HG02938 (cell line): ENCODE measurements around the gene DIP2C.

ENCODE experiments used
- ATAC-seq: cut with Tn5 transposase; IDR thresholded peaks from one replicate; pipeline ENCODE4 v1.9.1; 2021; ENCODE audit warnings: mild to moderate bottlenecking, moderate library complexity; ENCODE audit not compliant: unreplicated experiment

Gene DIP2C

DNA sequence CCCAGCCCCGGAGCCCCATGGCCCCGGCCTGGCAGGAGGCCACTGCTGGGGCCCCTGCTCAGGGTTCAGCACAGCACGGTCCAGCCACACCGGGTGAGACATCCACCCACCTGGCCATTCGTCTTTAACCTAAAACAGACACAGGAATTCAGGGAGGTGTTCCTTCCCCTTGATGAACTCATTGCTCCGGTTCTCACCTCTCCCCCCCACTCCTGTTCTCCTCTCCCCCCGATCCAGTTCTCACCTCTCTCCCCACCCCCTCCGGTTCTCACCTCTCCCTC is 129.8 kb downstream of the DIP2C start:
- ATAC-seq = no peak

DNA sequence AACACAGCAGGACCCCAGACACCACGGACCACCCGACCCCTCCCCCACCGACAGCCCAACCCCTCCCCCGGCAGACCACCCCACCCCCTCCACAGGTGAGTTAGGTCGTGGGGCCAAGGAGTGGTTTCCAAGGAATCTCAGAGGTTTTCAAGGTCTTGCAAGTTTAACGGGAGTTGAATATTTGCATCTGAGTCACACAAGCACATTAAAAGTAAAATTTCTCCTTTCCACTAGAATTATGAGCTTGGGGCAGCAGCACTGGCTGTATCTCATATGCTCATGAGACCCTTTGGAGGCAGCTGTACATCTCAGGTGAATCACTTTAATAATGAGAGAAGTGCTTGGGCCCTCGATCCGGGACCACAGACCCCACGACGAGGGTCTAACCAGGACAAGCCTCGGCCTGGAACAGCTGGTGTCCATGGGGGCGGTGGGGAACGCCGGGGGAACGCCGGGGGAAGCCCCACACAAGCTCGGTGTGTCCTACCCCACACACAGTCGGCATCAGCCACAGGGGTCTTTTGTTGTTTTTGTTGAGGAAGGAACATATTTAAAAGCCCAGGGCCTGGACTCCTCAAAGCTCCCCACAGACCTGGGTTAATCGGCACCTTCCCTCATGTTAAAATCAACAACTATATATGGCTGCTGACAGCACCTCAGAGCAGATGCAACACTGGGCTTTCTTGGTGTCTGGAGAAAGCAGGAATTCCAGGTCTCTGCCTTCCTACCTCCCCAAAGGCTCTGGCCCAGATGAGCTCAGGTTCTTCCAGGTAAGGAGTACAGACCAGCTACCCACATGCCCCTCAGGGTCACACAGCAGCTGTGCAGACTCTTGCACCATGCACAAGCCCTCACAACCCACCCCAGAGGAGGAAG is 130.3 kb downstream of the DIP2C start:
- no peak for ATAC-seq

DNA sequence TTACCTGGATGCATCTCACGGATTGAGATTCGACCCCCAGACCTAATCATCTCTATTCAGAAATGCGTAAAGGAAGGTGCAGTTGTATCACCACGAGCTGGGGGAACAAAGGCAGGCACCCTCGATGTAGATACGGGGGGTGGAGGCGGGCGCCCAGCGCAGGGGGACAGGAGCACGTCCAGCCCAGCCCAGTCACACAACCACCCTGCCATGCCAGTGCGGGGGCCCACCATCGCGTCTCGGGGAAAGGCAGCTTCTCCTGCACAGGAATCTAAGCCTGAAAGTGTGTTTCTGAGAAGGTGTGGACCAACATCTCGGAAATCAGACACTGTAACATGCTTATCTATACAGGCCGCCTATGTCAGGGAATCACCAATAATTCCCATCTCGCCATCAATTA is 131.1 kb downstream of the DIP2C start:
- no peak for ATAC-seq

DNA sequence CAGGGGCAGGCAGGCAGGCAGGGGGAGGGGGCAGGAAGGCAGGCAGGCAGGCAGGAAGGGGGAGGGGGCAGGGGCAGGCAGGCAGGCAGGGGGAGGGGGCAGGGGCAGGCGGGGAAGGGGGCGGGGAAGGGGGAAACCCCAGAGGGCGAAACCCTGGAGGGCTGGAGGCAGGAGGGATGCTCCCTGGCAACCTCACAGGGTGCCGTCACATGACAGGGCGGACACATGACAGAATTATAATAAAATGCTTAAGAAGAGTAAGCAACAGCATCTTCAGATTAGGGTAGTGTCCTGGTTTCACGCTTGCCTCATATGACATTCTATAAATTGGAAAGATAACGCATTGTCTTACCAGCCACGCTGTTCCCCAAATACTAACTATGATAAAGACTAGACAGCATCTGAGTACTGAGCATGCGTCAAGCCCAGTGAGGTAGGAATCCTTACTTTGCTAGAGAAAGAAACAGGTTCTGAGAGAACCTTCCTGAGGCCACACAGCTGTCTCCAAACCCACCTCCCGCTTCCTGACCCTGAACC is 131.6 kb downstream of the DIP2C start:
- ATAC-seq = no peak

DNA sequence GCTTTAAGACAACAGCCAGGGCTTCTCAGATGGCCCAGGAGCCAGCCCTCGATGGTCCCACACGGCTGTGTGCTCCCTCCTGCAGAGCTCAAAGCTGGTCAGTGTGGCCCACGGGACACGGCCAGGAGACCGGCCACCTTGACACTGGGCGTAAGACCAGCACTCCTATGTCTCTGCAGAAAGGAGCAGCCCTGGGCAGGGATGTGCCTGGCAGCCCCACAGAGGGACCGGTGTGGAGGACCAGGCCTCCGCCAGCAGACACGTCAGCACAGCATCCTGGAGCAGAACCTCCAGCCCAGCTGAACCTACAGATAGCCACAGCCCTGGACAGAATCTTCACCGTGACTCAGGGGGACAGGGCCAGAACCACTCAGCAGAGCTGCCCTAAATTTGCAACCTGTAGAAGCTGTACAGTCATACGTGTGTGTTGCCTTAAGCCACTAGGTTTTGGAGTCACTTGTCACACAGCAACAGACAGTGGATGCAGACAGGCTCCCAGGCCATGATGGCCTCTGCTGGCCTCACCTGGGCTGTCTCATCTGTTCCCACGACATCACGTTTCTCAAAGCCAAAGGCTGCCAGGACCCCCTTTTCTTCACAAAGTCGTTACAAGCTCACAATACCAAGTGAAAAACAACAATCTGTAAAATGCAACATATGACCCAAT is 132.4 kb downstream of the DIP2C start:
- ATAC-seq = no peak

DNA sequence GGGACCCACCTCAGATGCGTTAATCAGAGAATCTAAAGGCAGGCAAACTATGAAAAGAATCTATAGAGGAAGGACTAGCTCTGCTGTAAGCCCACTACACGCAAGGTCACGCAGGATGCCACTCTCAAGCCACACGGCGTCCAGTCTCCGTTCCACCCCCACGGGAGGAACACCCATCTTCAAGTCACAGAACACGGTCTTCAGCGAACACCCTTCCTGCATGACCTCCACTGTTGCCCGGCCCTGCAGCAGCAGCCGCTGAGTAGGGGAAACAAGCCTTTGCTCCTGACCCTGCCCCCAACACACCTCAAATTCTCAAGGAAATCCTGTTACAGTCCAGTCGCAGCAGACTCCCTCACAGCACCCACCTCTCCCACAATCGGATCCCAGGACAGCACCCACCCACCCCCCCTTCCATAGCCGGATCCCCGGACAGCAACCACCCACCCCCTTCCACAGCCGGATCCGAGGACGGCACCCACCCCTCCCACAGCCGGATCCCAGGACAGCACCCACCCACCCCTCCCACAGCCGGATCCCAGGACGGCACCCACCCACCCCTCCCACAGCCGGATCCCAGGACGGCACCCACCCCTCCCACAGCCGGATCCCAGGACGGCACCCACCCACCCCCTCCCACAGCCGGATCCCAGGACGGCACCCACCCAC is 133.7 kb downstream of the DIP2C start:
- ATAC-seq = no peak

DNA sequence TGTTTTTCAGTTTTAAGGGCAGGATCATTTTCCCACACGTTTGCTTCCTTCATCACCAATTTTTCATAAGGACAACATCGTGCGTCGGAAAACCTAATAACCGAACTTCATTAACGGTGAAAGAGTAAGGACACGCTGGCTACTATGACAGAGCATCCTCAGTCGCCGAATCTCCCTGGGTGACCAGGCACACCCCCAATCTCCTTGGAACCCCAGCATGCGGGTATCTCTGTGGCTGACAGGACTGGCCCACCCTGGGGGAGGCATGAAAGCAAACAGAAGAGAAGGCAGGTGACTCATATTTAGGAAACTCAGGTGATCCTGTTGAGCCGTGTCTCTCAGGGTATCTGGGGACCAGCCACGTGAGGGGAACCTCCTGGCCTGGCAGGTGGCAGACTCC is 134.2 kb downstream of the DIP2C start:
- no peak for ATAC-seq

DNA sequence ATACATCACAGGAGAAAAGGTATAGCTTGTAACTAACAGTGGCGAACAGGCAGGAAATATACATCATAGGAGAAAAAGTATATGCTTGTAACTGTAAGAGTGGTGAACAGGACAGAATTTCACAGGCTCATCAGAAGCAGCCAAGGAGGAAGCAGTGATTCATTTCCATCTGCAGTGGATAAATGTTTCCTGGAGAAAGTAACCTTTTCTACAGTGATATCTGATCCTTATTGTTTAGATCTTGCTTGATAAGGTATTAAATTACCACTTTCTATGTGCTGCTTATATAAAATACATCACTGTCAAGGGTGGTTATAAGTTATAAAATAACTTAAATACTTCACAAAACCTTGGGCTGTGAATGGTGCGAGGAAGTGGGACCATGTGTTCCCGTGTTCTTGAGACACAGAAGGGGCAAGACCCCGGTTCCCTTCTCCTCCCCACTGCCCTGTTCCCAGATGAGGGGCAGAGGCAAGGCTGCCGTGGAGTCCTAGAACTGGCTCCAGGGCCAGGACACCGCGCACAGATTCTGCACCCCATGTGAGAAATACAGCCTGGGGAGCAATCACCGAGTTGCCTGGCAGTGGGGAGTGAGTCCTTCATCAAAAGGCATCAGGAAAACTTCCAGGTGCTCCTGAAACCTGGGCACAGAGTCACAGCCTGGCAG is 135.2 kb downstream of the DIP2C start:
- no peak for ATAC-seq

DNA sequence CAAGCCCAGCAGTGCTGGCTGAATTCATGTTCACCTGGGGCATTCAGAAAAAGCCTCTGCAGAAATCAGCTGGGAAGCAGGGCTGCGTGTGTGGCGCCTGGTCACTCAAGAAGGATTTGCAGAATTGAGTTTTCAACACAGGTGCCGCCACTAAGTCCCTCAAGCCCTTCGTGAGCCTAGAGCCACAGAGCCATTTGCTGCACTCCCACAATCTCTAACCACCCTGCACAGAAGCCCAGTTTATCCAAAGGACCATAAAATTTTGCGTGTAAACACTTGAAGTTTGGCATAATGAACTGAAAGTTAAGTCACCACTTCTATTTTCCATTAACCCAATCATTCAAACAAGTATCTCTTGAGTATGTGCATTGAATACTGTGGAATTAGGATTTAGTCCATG is 136.2 kb downstream of the DIP2C start:
- no peak for ATAC-seq

DNA sequence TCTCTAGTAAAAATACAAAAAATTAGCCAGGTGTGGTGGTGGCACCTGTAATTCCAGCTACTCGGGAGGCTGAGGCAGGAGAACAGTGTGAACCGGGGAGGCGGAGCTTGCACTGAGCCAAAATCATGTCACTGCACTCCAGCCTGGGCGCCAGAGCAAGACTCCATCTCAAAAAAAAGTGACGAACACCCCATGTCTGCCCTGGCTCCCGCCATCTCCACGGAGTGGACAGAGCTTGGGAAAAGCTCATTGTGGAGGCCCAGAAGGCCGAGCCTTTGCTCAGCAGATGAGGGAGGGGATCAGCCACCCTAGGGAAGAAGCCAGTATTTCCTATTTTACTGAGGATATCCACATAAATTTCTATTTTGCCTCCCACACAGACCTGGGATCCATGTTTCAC is 136.8 kb downstream of the DIP2C start:
- ATAC-seq = no peak

DNA sequence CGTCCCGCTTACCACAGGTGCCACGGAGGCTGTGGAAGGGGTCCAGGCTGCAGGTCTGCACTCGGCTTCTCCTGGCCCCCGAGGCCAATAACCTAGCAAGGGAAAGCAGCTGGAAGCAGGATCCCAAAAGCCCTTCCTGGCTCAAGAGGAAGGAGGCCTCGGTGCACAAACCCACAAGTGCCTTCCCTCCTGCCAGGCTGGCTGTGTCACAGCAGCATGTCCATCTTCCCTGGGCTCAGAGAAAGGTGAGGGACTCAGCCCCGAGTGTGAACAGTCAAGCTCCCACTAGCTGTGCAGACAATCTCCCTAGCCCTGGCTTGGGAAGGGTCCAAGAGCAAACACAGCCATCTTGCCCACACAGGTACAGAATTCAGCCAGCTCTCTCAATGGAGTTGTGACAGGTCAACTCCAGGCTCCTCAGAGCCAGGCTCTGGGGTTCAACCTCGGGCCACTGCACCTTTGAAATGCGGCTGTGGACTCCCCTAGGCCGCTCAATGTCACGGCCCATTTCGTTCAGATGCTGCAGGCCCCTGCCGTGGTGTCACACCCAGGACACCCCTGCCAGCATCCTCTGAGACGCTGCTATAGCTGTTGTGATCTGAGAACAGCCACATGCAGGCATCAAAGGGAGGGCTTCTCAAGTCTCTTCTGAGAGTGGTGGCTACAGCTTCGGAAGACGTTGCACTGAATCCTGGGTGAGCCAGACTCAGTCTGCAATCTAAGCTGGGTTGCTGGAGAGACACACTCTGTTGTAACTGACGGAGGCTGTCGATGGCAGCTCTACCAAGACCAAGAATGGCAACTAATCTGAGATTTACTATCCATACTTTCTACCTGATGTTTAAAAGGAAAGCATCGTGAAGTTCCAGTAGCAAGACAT is 137.9 kb downstream of the DIP2C start:
- no peak for ATAC-seq

DNA sequence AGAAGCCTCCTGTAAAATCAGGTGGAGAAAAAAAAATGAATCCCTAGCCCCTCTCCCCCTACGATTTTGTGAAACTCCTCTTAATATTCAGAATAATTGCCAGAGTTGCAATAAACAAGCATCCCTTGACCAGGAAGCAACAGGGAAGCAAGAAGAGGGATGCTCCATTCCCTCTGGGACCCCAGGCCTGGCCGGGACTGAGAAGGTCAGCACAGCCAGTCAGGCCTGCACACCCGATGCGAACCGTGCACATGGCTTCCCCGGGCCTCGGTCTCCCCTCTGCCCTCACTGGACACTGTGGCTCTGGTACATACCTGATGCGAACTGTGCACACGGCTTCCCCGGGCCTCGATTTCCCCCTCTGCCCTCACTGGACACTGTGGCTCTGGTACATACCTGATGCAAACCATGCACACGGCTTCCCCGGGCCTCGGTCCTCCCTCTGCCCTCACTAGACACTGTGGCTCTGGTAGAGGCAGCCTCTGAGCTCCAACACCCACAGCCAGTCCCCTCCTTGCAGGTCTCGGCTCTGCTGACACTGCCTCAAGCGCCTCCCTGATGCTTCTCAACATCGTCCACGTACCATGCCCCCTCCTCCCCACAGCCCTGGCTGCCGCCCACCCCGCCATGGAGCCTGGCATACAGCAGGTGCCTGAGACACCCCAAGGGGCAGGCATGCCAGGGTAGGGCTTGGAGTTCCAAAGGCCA is 138.6 kb downstream of the DIP2C start:
- no peak for ATAC-seq

DNA sequence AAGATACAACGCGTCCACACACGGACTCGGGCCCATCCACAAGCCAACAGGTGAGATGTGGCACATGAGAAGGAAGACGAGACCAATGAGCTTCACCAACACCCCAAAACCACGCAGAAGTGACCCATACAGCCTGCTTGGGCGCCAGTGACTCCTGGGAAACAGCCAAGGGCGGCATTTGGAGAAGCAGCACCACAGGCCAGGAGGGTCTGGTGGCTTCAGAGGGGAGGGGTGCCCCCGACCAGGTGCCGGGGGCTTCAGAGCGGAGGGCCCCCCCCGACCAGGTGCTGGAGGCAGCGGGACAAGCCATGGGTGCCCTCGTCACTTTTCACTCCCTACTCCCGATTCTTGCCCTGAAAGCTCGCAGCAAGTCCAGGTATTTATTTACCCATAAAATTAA is 140.1 kb downstream of the DIP2C start:
- ATAC-seq = no peak

DNA sequence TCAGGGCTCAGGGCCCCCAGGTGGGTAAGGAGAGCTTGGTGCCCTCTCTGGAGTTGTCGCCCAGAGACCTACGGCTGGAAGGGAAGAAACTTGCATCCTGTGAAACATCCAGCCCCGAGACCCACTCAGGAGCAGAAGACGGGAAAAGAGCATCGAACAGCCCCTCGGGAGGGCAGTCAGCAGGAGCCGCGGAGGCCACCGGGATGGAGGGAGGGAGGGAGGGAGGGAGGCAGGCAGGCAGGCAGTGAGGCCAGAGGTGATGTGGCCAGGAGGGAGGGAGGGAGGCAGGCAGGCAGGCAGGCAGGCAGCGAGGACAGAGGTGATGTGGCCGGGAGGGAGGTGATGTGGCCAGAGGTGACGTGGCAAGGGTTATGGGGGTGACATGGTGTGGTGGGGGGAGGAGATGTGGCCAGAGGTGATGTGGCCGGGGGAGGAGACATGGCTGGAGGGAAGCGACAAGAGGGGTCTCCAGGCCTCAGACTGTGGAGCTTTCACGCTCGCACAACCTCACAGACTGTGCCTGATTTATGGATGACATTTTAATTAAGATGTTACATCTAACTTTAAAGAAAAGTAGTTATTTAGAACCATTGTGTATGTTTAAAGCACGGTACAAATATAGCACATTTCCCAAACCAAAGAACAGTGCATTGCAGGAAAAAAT is 141.1 kb downstream of the DIP2C start:
- ATAC-seq = no peak

DNA sequence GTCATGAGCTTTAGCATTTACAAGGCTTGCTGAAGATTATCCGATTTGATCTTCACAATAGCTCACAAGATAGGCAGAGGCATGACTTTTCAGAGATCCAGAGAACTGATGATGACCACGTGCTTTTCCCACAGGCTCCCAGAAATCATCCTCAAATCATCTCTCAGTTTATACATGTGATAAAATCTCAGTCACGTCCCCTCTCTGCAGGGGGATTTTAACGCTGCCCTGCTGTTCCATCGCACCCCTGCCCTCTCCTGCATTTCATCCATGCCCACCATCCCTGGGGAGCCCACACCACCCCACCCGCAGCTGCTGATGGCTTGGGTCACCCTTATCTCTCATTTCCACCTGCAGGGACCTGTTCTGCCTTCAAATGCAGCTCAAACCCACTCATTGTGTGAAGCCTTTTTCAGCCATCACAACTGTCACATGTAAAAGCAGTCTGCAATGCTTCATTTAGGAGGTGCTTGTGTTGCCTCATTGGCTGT is 141.8 kb downstream of the DIP2C start:
- ATAC-seq = no peak

DNA sequence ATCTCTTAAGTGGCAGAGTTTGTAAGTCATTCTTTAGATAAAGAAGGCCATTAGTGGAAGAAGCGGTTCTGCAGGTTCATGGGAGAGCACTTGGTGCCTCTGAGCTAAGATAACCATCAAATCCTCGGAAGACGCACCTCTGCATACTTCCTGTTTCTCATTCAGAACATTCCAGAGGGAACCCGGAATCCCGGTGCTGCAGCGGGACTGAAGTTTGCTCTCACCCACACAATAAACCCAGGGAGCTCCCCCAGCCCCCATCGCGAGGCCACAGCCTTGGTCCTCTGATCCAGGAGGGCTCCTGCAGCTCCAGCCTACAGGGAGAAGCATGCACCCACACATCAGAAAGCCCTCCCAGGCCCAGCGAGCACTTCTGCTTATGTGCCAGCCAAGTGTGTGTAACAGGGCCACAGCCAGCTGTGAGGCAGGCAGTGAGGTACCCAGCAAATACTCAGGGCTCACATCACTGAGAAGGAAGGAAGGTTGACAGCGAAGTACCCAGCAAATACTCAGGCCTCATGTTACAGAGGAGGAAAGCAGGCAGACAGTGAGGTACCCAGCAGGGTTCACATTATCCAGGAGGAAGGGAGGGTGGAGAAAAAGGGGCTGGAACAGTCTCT is 142.4 kb downstream of the DIP2C start:
- ATAC-seq = no peak

DNA sequence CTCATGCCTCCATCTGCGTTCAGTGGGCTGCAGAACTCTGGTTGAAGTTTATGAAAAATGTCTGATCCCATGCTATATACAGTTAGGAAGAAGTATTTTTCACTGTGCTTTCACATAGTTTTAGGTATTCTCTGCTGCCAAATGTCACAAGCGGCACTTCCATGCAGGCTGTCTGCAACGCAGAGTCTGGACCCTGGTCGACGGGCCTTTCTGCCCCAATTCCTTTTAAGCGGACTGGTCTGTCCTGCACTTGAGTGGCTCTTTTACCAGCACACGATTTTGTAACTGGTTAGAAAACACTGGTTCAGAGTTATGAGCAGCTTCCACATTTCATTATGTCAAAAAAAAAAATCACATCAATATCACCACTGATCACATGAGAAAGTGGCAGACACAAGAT is 143.0 kb downstream of the DIP2C start:
- no peak for ATAC-seq
